ENCODE results near the gene METAP1.
"Not testable (repeated sequence)": the region's sequence is repeated elsewhere in the genome, so short reads cannot be mapped to it uniquely, and the experiment has no call there.

The METAP1 gene

GRCh38 chr4:99091216-99091575, 95.7 kb downstream of the METAP1 start:
- no peak for DNase-seq (ENCODE audit: low read depth in 1 of 2, low spot score in 1 of 2)

- DNase-seq (ENCODE audit: low read depth in 1 of 2, low spot score in 1 of 2) = not testable (repeated sequence)
Observed at GRCh38 chr4:99091841-99092240, 96.3 kb downstream of the METAP1 start.

GRCh38 chr4:99099311-99099710, 103.8 kb downstream of the METAP1 start:
- no peak for DNase-seq (ENCODE audit: low read depth in 1 of 2, low spot score in 1 of 2)

- DNase-seq (ENCODE audit: low read depth in 1 of 2, low spot score in 1 of 2) = not testable (repeated sequence)
Observed at GRCh38 chr4:99099814-99100213, 104.3 kb downstream of the METAP1 start.

- DNase-seq (ENCODE audit: low read depth in 1 of 2, low spot score in 1 of 2) = no peak
Observed at GRCh38 chr4:99100876-99101275, 105.4 kb downstream of the METAP1 start.

- no peak for DNase-seq (ENCODE audit: low read depth in 1 of 2, low spot score in 1 of 2)
Observed at GRCh38 chr4:99102634-99103033, 107.1 kb downstream of the METAP1 start.

GRCh38 chr4:99103166-99103565, 107.6 kb downstream of the METAP1 start:
- no peak for DNase-seq (ENCODE audit: low read depth in 1 of 2, low spot score in 1 of 2)

- DNase-seq (ENCODE audit: low read depth in 1 of 2, low spot score in 1 of 2) = no peak
Observed at GRCh38 chr4:99104153-99104552, 108.6 kb downstream of the METAP1 start.

GRCh38 chr4:99109286-99109685, 113.8 kb downstream of the METAP1 start:
- not testable (repeated sequence) for DNase-seq (ENCODE audit: low read depth in 1 of 2, low spot score in 1 of 2)

All from activated T-helper 1 cell treated with anti-CD3 and anti-CD28 coated beads, Interleukin-2, amount 50 U/mL, for 16 hours (primary cell).